T-helper 2 cell (primary cell): ENCODE data around the gene TCF21.
"Not testable (repeated sequence)": the region's sequence is repeated elsewhere in the genome, so short reads cannot be mapped to it uniquely, and the experiment has no call there.

ENCODE experiments used
- DNase-seq, 5 experiments: peaks; one replicate each; pipeline versions ENCODE4 v3.0.0 to v3.0.0-alpha.2; 2012 to 2022

TCF21 gene

DNA sequence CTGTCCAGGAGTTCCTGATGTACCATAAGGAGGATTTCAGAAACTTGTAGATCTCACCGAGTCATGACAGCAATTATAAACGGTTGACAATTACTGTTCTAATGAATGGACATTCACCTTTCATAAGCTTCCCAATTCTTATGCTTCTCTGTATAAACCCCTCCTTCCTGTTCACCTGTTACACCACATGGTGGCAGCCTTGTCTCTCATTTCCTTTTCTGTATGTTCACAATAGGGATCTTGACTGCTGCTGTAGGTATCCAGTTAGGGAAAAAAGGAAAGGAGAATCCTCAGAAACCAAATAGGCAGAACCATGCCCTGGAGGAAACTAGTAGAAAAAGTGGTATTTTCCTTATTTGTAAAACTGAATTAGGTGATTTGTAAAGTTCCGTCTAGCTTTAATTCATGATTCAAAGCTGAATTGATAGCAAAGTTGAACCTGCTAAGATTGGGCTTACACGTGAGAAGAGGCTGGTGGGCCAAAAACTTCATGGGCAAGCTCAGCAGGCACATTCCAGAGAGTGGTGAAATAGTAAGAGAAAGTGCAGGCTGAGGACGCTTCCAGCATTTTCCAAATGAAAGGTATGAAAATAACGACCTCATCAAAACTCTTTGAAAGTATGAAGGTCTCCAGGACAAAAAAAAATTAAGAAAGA, 35.2 kb downstream of the TCF21 start:
- peak in 4 of 5 experiments; percentile 13 to 60 (median 34) for DNase-seq

DNA sequence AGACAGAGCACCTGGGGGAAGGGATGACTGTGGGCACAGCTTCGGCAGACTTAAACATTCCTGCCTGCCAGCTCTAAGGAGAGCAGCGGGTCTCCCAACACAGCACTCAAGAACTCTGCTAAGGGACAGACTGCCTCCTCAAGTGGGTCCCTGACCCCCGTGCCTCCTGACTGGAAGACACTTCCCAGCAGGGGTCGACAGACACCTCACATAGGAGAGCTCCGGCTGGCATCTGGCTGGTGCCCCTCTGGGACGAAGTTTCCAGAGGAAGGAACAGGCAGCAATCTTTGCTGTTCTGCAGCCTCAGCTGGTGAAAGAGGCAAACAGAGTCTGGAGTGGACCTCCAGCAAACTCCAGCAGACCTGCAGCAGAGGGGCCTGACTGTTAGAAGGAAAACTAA, 42.3 kb downstream of the TCF21 start:
- not testable (repeated sequence) for DNase-seq

DNA sequence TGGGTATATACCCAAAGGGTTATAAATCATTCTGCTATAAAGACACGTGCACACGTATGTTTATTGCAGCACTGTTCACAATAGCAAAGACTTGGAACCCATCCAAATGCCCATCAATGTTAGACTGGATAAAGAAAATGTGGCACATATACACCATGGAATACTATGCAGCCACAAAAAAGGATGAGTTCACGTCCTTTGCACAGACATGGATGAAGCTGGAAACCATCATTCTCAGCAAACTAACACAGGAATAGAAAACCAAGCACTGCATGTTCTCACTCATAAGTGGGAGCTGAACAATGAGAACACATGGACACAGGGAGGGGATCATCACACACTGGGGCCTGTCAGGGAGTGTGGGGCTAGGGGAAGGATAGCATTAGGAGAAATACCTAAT, 47.4 kb downstream of the TCF21 start:
- not testable (repeated sequence) for DNase-seq

DNA sequence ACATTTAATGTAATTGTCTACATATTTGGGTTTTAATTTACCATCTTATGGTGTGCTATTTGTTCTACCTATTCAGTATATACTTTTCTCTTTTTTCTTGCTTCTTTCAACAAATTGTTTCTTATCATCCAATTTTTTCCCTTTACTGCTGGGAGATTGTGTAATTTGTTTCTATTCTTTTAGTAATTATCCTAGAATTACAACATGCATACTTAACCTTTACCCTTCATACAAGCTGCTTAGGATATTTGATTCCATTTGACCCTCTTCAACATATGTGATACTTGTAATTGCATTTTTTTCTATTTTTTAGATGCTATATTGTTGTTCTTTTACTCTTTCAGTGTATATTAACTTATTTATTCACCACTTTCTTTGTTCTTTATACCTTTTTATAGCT, 49.0 kb downstream of the TCF21 start:
- DNase-seq: no peak

DNA sequence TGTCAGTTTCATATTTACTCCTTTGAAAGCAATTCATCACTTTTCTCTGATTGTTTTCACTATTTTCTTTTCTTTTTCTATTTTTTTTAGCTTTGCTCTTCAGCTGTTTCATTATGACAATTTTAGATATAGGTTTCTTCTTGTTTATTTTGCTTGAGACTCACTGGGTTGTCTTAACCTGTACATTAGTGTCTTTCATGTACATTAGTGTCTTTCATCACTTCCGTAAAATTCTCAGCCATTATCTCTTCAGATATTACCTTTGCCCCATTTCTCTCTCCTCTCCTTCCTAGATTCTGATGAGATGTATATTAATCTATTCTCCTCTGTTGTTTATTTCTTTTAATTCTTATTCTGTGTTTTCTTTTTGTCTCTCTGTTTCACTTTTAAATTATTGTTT, 49.6 kb downstream of the TCF21 start:
- no peak for DNase-seq

DNA sequence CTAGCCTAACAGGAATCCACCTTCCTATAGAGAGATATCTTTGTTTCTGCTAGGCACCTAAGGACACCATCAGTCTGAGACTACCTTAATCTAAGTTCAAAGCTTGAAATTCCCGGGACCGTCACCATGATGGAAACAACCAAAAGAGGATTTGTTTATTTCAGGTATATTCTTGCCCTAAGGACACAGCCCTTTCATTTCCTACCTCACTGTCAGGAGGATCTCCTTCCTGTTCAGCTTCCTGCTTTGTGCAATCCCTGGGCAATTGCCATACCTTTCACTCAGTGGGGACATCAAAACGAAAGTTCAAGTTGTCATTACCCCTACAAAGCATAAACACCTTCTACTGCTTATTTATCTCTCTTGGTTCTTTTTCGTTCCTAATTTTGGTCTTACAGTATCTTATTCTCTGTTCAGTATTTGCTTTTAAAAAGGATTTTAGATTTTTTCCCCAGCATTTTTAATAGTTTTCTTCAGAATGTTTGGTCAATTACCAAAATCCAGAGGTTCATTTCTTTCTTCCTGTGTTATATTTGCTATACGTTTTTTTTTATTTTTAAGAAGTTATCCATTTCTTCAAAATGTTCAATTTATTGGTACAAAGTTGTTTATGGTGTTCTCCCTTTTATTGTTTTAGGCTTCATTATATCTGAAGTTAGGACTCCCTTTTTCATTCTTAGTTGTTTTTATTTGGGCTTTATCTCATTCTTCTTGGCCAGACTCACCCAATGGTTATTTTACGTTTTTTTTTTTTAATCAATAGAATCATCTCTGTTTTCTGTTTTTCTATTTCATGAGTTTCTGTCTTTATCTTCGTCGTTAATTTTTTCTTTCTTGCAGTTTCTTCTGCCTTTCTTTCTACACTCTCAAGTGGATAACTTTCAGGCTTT, 51.1 kb downstream of the TCF21 start:
- DNase-seq: no peak
